GM04504 (cell line): Measurements from ENCODE around the gene EMC9.

Experiments
- DNase-seq: peaks from one replicate; pipeline ENCODE4 v3.0.0-alpha.2; 2012; ENCODE audit warnings: low read depth

The EMC9 gene

DNA sequence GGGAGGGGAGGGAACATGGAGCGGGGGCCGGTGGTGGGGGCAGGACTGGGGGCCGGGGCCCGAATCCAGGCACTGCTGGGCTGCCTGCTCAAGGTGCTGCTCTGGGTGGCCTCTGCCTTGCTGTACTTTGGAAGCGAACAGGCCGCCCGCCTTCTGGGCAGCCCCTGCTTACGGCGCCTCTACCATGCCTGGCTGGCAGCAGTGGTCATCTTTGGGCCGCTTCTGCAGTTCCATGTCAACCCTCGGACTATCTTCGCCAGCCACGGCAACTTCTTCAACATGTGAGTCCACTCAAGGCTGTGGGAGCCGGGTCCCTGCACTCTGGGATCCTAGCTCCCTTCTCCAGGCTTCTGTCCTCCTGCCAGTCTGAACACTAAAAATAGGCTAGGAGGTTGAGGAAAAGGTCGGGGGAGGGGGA, 9.8 kb downstream of the EMC9 start:
- no peak for DNase-seq

DNA sequence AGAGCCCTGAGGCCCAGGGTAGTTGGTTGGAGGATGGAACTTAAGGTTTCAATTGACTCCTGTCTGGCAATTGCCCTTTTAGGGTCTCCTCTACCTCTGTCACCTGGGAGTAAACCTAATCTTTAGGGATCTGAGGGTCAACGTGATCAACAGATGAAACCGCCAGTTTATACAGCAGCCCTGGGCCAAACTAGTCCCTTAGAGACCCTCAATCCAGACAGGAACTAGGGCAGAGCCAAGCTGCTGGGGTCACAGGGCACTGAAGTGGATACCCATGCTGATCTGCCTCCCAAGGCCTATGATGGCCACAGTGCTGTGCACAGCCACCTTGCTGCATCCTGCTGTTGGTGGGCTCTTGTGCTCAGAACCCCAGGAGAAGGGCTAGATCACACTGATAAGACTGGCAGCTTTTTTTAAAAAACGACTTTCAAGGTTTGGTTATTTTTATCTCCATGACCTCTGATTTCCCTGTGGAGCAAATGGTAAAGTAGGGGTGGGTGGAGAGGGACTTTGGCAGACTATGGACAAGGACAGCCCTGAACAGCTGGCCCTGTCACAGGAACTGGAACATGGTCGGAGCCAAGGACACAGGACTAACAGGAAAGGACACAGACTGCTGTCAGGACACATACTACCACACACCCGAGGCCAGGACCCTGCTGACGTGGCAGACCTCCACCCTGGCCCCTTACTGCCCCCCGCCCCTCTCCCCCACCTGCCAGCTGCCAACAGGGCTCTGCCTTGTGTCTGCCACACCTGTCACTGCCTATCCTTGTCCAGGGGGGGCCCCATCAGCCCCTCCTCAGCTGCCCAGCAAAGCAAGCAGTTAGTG, 10.5 kb downstream of the EMC9 start:
- DNase-seq, result no peak

DNA sequence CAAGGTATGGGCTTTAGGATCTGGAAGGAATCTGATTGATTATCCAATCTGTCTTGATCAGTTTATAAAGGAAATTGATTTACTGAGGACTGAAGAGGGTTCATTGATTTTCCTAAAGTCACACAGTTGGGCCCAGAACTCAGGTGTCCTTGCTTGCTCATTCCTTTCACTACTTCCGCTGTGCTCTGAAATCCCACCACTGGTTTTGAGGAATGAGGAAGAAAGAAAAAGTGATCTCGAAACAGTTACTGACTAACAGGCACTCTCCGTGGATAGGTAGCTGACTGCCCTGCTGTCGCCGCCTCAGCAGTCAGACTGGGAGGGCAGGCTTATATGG, 11.0 kb downstream of the EMC9 start, which contains the start of gene FITM1:
FITM1 (plus strand) TSS at position 280 of the 337 bp plus-strand sequence. CDS start 905 bp downstream, outside the sequence.
- DNase-seq, result no peak

DNA sequence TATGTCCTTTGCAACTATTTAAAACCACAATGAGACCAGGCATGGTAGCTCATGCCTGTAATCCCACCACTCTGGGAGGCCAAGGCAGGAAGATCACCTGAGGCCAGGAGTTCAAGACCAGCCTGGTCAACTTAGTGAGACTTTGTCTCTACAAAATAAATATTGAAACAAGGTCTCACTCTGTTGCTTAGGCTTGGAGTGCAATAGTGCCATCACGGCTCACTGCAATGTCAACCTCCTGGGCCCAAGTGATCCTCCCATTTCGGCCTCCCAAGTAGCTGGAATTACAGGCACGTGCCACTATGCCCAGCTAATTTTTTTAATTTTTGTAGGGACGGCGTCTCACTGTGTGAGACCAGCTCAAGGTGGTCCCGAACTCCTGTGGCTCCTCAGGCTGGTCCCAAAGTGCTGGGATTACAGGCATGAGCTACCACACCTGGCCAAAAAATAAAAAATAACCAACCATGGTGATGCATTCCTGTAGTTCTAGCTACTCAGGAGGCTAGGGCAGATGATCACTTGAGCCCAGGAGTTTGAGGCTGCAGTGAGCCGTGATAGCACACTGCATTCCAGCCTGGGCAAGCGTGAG, 11.9 kb downstream of the EMC9 start:
- DNase-seq, result no peak

DNA sequence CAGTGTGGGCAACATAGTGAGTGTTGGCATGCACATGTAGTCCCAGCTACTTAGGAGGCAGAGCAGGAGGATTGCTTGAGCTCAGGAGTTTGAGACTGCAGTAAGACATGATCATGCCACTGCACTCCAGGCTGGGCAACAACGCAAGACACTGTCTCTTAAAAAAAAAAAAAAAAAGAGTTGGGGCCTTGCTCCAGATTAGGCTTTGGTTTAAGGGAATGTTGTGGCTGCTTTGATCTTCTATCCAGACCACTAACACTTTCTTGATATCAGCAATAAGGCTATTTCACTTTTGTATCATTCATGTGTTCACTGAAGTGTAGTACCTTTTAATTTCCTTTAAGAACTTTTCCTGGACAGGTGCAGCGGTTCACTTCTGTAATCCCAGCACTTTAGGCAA, 13.7 kb downstream of the EMC9 start:
- no peak for DNase-seq

DNA sequence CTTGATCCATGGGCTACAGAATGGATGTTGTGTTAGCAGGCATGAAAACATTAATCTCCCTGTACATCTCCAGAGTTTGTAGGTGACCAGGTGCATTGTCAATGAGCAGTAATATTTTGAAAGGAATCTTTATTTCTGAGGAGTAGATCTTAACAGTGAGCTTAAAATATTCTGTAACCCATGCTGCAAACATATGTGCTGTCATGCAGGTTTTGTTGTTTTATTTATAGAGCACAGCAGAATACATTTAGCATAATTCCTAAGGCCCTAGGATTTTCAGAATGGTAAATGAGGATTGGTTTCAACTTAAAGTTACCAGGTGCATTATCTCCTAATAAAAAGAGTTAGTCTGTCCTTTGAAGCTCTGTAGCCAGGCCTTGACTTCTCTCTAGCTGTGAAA, 14.5 kb downstream of the EMC9 start:
- DNase-seq, result no peak

DNA sequence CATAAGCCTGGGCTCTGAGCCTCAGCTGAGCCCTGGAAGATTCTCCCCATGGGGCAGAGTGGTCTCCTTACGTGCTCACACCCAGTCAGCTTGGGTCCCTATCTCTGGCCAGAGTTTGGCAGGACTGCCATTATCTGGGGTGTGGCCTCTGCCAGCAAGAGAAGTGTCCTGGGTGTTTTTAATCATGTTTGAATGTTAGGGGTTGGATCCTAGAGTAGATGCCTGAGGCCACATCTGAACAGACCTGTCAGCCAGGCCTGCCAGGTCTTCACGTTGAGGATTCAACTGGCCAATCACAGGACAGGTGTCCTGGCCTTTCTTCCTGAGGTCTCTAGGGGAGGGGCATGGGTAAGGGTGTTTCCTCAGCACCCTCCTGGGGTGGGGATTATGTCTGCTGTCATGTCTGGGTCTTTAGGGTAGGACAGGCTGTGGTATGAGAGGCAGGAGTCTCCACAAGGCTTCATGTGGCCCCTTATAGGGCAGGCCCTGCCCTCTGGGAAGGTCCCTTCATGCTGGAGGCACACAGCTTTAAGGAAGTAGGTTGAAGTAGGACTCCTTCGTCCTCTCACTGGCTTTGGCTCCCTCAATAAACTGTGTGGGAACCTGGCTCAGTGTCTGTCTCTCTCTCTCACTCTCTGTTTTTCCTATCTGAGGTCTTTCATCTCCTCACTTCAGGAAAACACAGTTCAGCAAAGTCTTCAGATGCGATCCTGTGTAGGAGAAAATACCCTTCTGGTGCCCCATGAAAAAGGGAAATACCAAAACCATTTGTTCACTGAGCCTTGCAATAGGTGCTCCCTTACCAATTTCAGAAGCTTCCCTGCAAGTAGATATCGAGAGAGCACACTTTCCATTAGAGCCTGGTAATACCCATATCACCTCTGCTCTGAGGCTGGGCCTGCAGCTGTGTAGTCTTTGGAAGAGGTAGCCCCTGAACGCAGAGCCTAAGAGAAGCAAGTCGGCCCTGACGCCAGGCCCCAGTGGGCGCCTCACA, 17.7 kb downstream of the EMC9 start:
- no peak for DNase-seq

DNA sequence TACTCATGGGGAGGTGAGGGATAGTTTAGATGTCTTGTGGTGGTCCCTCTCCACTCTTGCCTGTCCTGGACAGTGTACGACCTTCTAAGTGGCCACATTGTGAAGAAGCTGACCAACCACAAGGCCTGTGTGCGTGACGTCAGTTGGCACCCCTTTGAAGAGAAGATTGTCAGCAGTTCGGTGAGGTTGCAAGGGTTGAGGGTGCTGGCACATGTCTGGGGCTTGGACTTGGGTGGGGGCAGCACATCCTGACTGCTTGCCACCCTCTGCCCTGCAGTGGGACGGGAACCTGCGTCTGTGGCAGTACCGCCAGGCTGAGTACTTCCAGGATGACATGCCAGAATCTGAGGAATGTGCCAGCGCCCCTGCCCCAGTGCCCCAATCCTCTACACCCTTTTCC, 18.5 kb downstream of the EMC9 start:
- DNase-seq, result no peak

DNA sequence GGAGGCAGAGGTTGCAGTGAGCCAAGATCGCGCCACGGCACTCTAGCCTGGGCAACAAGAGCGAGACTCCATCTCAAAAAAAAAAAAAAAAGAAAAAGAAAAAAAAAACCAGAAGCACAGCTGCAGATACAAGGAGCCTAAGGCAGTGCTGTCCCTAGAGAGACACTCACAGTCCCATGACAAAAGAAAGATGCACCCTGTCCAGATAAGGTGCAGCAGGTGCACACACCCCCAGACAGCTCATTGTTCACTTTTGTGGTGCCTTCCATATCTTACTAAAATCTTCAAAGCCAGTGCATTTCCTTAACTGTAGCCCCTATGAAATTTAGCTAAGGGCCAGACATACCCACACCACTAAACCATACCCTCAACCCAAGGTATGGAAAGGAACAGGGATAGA, 19.0 kb downstream of the EMC9 start:
- no peak for DNase-seq

DNA sequence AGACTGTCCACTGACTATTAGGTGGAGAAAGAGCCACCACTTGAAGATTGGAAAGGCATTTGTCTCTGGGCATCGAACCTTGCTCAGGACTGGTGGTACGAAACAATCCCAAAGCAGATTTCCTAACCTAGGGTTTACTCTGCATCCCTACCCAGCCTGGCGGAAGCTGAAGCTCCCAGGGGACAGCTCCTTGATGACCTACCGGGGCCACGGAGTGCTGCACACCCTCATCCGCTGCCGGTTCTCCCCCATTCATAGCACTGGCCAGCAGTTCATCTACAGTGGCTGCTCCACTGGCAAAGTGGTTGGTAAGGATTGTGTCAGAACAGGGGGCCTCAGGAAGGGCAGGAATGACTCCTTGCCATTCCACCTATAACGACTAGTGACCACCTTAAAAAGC, 20.2 kb downstream of the EMC9 start:
- DNase-seq, result no peak

DNA sequence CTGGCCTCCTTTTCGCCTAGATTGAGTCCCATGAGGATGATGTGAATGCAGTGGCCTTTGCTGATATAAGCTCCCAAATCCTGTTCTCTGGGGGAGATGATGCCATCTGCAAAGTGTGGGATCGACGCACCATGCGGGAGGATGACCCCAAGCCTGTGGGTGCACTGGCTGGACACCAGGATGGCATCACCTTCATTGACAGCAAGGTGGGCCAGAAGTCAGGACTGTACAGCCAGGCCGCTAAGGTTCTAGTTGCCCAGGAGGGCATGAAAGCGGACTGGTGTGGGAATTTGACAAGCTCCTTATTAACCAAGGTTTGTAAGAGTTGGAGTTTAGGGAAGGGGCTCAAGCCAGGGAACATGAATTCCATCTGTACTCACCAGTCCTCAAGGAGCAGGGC, 21.7 kb downstream of the EMC9 start:
- DNase-seq, result no peak

DNA sequence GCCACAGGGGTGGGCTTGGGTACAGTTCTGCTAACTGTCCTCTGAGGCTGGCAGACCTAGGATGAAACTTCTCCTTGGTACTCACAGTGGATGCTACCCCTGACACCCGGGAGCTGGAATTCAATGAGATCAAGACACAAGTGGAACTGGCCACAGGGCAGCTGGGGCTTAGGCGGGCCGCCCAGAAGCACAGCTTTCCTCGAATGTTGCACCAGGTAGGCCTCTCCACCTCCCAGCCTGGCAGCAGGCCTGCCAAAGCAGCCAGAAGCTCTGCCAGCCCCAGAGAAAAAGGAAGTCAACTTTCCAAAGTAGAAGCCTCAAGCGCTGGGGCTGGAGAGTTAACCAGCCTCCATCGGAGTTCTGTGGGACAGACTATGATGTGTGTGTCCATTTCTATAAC, 24.2 kb downstream of the EMC9 start:
- no peak for DNase-seq

DNA sequence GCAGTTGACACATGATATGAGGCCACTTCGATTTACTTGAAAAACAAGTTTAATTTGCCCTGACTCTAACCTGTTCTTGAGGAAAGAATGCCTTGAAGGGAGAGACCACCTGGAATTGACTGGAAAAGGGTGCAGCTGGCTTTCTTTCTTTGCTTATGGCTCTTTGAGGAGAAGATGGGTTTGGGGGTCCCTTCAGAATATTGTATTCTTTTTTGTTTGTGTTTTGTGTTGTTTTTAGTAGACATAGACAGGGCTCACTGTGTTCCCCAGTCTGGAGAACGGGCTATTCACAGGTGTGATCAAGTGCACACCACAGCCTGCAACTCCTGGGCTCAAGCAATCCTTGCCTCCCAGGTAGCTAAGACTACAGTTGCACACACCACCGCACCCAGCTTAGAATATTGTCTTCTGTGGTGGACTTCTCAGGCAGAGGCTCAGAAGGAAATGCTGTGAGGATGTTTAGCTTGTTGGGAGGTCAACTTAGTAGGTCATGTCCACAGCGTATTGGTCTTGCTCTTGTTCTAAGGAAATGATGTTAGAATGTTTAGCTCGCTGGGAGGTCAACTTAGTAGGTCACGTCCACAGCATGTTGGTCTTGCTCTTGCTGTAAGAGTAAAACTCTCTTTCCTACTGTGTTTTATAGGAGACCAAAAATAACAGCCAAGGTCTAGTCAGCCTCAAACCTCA, 25.1 kb downstream of the EMC9 start:
- no peak for DNase-seq

DNA sequence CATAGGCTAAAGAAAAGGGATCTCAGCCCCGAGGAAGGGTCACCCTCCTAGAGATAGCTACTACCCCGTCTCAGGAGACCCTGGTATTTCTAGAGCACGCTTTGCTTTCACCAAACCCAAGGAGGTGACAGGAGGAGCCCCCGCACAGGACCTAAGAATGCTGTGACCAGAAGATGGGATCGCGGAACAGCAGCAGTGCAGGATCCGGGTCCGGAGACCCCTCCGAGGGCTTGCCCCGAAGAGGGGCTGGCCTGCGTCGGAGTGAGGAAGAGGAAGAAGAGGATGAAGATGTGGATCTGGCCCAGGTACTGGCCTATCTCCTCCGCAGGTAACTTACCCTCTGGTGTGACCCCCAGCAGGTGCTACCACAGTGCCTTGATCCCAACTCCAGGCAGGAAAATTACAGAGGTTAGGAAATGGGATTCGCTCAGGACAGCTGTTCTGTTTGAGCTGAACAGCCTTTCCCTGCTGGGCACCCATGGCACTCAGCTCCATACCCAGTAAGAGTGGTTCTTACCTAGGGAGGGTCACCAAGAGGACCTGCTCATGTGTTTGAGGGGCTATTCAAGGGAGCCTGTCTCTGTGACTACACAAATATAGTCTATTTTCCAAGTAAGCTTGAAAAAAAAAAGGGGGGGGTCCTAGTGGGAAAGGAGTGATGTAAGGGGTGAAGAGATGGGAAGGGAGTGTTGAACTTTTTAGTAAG, 25.8 kb downstream of the EMC9 start:
- DNase-seq, result no peak

DNA sequence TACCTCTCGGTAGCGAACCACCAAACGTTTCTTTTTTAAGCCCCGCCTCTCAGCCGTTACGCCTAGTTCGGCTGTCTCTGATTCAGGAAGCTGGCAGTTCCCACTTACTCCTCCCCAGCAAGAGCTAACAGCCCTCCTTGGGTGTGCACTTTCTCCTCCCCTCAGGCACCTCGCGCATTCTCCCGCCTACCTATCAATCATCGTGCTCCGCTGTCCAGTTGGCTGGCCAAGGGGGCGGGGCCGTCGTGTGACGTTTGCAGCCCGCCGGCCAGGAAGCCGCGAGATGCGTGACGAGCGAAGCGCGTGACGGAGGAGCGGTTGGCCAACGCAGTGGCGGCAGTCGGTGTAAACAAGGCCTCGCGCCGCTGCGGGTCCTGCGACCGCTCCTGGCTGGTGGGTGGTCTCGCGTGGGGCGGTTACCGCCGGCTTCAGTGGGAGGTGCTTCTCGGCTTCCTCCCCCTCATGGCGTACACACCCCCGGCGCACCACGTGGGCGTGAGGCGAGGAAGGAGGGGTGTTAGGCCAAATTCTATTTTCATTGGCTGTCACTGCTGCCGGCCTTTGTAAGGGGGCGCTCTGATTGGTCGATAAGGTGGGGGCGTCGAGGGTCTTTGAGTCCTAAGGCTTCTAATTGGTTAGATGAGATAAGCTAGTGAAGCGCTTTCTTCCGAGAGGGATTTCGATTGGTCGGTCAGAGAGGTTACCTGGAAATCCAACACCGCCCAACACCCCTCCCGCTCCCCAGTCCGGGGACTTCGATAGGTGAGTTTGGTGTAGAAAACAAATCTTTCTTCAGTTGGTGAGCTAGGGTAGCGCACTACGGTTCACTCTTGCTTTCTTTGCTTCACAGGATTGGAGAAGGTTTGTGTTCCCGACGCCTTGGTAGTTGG, 26.6 kb downstream of the EMC9 start, which contains the start of the genes DCAF11 and NRL:
DCAF11 (plus strand) TSS at position 246 of the 890 bp plus-strand sequence. CDS start 818 bp downstream, outside the sequence.
NRL (minus strand) TSS at position 418 of the 890 bp plus-strand sequence. CDS start 32,101 bp downstream, outside the sequence.
- DNase-seq, result peak; percentile 99

DNA sequence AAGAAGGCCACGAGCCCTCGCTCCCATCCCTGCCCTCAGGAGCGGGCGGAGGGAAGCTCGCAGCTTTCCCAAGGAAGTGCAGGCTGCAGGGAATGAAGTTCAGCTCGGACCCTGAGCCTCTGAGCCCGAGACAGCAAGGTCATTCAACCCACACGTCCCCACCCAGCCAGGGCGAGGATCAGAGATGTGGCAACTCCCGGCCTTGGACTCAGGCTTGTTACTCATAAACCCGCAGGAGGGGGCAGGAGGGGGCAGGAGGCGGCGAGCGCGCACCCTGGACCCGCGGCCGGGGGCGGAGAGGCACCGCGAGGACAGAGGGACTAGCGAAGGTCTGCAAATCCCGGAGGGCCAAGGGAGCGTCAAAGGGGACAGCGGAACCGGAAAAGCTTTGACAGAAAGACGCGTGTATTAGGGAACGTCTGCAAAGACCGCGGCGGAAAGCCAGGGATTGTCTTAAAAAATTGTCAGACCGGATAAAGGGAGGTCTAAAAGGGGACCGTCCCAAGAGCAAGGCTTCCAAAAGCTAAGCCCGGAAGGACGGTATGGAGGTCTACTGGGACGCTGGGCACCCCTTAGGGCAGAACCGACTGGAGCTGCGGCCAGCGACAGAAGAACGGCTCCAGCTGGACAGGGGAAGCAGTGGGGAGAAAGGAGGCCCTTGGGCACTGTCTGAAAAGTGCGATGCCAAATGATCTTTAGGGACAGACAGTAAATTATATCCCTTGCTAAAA, 27.4 kb downstream of the EMC9 start:
- peak; percentile 71 for DNase-seq

DNA sequence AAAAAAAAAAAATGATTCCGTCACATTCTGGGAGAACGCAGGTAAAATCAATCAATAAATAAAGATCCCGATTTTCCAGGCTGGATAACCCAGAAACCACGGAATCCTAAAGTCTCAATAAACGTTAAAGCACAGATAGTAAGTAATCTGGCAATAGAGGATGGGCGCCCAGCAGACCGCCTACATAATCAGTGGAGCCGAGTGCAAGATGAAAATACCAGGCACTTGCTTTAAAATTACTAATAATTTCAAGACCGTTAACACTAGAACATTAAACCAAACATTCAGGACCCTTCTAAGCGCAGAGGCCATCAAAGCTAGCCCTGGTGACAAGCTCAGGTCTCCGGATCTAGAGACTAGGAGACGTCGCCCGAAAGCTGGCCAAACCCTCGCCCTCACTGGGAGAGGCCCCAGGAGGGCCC, 28.0 kb downstream of the EMC9 start:
- no peak for DNase-seq

DNA sequence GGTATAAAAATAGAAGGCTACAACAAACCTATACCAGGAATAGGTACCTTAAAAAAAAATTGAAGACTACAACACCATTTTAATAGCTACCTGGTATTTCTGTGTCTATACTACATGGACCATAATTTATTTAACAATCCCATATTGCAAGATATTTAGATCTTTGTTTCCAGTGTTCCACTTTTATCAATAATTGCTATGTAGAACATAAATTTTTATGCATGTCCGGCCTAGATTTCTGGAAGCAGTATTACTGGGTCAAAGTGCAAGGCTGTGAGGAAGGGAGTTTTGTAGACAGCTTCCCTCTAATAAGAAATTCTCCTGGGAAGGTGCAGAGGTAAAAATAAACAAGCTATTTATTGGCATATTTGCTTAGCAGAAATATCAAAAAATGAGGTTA, 30.9 kb downstream of the EMC9 start:
- no peak for DNase-seq

DNA sequence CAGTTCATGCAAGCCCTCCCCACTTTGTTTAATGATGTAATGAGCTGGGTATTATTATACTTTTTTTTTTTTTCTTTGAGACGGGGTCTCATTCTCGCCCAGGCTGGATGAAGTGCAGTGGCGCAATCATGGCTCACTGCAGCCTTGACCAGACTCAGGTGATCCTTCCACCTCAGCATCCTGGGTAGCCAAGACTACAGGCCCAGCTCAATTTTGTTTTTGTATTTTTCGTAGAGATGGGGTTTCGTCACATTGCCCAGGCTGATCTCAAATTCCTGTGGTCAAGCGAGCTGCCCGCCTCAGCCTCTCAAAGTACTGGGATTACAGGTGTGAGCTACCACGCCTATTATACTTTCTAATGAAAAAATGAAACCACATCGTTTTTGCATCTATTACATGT, 31.3 kb downstream of the EMC9 start:
- no peak for DNase-seq
